Esophagus muscularis mucosa (tissue), 4 donors: ENCODE measurements around the gene WEE1. TPM values are rescaled to one million over a fixed set of nuclear protein-coding genes. Genes with fewer than 3 reads are reported as not detected.
"Not testable (repeated sequence)": the region's sequence is repeated elsewhere in the genome, so short reads cannot be mapped to it uniquely, and the experiment has no call there.

Experiments
- DNase-seq: peaks from one replicate; pipeline ENCODE4 v3.0.0-alpha.2; 2017; ENCODE audit errors: extremely low spot score
- H3K27ac ChIP-seq, 4 donors: fragments of 200-600 bp; sonication (generic); replicated peaks in 1 of 4; 1 replicate in 3 of 4; 2 replicates in 1 of 4; pipeline ENCODE4 v1.5.1; 2016 to 2019; ENCODE audit warnings: mild to moderate bottlenecking in 1 of 4
- H3K27me3 ChIP-seq, 4 donors: fragments of 200-600 bp; sonication (generic); one replicate each; pipeline versions ENCODE4 v1.5.1 to v1.6.0; 2016 to 2019
- H3K36me3 ChIP-seq, 4 donors: fragments of 200-600 bp; sonication (generic); one replicate each; pipeline ENCODE4 v1.5.1; 2016 to 2019
- H3K4me1 ChIP-seq, 4 donors: fragments of 200-600 bp; sonication (generic); one replicate each; pipeline ENCODE4 v1.5.1; 2016 to 2019
- H3K4me3 ChIP-seq, 4 donors: fragments of 200-600 bp; sonication (generic); 1 replicate in 2 of 4; 2 replicates in 2 of 4; pipeline ENCODE4 v1.5.1; 2016 to 2019; ENCODE audit warnings: mild to moderate bottlenecking in 4 of 4, moderate library complexity in 1 of 4
- H3K9me3 ChIP-seq, 4 donors: fragments of 200-600 bp; sonication (generic); 1 replicate in 3 of 4; 2 replicates in 1 of 4; pipeline ENCODE4 v1.5.1; 2016 to 2019
- EP300 ChIP-seq: sonication (generic); formaldehyde crosslinking; IDR thresholded peaks from one replicate; pipeline ENCODE4 v1.6.1; 2017; ENCODE audit warnings: antibody characterized with exemption
- POLR2A ChIP-seq: fragments of 450-650 bp; IDR thresholded peaks from one replicate; pipeline ENCODE4 v1.6.1; 2017; ENCODE audit warnings: antibody characterized with exemption, moderate library complexity, mild to moderate bottlenecking, low read depth
- POLR2AphosphoS5 ChIP-seq, 2 donors: sonication (generic); formaldehyde crosslinking; IDR thresholded peaks; one replicate each; pipeline ENCODE4 v1.6.1; 2017; ENCODE audit warnings: antibody characterized with exemption in 2 of 2
- WGBS: methylation state at CpG from one replicate; pipeline ENCODE4 v1.1.5; 2018; 5-methylcytosine and 5-hydroxymethylcytosine counted together
- intact Hi-C: fragments of 100-400 bp; cut with DNase I; formaldehyde crosslinking; loops from one replicate; pipeline ENCODE4 v1.15.1; 2023
- total RNA-seq, 4 donors: library from RNA; depleted of rRNA; stranded (reverse); fragments of >200 nt; gene quantifications; one replicate each; pipeline versions ENCODE4 v1.1.0 to v1.2.1, GENCODE V29; 2016
- TF ChIP-seq, protein P1 (sequence below), 3 experiments: fragments of 200-600 bp in 2 of 3; fragments of 450-650 bp in 1 of 3; sonication (generic) in 2 of 3; IDR thresholded peaks; one replicate each; pipeline ENCODE4 v1.5.1; 2017 to 2019; ENCODE audit warnings: antibody characterized with exemption in 3 of 3, mild to moderate bottlenecking in 2 of 3, moderate library complexity in 1 of 3

The WEE1 gene
- total RNA-seq, 4 donors from 2014 or later = 34.5 to 55.6 (median 41.6) TPM

DNA sequence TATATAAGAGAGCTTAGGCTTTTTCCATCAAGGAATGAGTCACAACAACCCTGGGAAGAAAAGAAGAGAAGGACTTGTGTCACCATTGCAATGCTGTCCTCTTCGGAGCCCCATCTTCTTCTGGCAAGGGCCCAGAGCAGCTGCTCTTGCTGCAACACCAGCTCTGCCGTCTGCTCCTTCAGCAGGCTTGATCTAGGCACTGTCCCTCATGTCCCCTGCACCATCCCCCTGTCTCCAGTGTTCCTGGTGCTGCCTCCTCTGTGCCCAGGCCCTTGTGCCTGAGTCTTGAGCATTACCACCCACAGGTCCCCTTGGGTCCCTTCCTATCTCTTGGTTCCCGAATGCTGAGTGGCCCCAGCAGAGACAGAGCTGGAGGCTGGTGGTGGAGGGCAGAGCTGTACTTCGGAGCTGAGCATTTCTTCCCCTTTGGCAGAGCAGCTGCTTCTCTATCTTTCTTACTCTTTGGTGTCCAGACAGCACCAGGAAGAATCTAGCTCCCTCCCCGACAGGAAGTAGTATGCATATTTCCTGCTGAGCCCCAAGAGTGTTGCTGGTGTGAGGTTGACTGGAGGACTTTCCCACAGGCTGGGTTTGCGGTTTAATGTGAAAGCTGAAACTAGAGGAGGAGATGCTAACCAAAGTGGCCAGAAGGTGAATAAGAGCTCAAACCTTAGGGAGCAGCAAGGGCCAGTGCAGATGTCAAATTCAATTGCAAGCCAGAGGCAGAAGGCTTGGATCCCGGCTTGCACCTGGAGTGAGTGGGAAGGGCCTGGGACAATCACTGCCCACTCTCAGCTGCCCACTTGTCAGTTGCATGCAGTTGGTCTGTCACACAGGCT lies 27.8 kb downstream of the WEE1 start:
- TF ChIP-seq POLR2AphosphoS5 (IDR thresholded peaks at IDR 0.05) (no peak), POLR2A (no peak), EP300 (no peak)
- TF ChIP-seq, protein P1, sequence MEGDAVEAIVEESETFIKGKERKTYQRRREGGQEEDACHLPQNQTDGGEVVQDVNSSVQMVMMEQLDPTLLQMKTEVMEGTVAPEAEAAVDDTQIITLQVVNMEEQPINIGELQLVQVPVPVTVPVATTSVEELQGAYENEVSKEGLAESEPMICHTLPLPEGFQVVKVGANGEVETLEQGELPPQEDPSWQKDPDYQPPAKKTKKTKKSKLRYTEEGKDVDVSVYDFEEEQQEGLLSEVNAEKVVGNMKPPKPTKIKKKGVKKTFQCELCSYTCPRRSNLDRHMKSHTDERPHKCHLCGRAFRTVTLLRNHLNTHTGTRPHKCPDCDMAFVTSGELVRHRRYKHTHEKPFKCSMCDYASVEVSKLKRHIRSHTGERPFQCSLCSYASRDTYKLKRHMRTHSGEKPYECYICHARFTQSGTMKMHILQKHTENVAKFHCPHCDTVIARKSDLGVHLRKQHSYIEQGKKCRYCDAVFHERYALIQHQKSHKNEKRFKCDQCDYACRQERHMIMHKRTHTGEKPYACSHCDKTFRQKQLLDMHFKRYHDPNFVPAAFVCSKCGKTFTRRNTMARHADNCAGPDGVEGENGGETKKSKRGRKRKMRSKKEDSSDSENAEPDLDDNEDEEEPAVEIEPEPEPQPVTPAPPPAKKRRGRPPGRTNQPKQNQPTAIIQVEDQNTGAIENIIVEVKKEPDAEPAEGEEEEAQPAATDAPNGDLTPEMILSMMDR (IDR thresholded peaks at IDR 0.05) = no peak
- 70% methylated on average over 7 of the region's 7 CpGs for WGBS
- intact Hi-C loops = no loop called here

GRCh38 chr11:9601876-9602199 lies 28.4 kb downstream of the WEE1 start:
- Histone ChIP-seq H3K36me3 (no peaks in the 10 kb centered on the region), H3K4me1 (peaks cover 0 to 7% (median 3%) of the 10 kb centered on the region in 4 donors), H3K27ac (no peak overlapping the region), H3K4me3 (no peak overlapping the region), H3K27me3 (no peaks in the 10 kb centered on the region), H3K9me3 (no peaks in the 10 kb centered on the region)
- intact Hi-C loops = no loop called here
- no peak for TF ChIP-seq POLR2A
- TF ChIP-seq EP300 = no peak
- TF ChIP-seq POLR2AphosphoS5 (IDR thresholded peaks at IDR 0.05) = no peak
- TF ChIP-seq, protein P1 (IDR thresholded peaks at IDR 0.05) = no peak
- WGBS = 77% methylated on average over 5 of the region's 5 CpGs
- no peak for DNase-seq

More for the DNA sequence above, 27.8 kb downstream of the WEE1 start:
- H3K4me3 ChIP-seq = no peak overlapping the region
- H3K27ac ChIP-seq = no peak overlapping the region
- H3K27me3 ChIP-seq = no peaks in the 10 kb centered on the region
- peaks cover 0 to 7% (median 3%) of the 10 kb centered on the region in 4 donors for H3K4me1 ChIP-seq
- H3K9me3 ChIP-seq = no peaks in the 10 kb centered on the region
- peak; percentile 90 for DNase-seq
- H3K36me3 ChIP-seq = no peaks in the 10 kb centered on the region

DNA sequence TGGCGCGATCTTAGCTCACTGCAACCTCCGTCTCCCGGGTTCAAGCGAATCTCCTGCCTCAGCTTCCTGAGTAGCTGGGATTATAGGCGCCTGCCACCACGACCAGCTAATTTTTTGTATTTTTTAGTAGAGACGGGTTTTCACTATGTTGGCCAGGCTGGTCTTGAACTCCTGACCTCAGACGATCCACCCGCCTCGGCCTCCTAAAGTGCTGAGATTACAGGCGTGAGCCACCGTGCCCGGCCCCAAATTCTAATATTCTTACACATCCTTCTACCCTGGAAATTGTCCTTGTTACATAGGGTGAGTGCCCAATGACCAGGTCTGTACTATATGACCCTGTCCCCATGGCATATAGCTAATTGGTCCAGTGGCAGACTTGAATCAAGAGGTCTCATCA lies 29.7 kb downstream of the WEE1 start:
- intact Hi-C loops, H3K4me3 ChIP-seq, H3K4me1 ChIP-seq, H3K27me3 ChIP-seq, H3K36me3 ChIP-seq, H3K27ac ChIP-seq, H3K9me3 ChIP-seq: not testable (repeated sequence)
- WGBS = 94% methylated on average over 14 of the region's 14 CpGs
- peak; percentile 62 for DNase-seq

DNA sequence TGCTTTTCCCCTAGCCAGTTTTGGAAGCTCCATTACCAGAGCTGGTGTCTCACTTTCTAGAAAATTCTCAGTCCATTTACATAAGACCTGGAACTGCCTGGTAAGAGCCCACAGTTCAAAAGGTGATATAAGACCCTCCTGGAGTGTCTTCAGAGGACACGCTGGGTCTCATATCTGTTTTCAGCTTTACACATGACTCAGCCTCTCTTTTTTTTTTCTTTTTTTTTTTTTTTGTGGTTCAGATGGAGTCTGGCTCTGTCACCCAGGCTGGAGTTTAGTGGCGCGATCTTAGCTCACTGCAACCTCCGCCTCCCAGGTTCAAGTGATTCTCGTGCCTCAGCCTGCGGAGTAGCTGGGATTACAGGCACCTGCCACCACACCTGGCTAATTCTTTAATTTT lies 30.7 kb downstream of the WEE1 start:
- Histone ChIP-seq H3K9me3 (no peaks in the 10 kb centered on the region), H3K4me3 (no peak overlapping the region), H3K4me1 (peaks cover 0 to 7% (median 3%) of the 10 kb centered on the region in 4 donors), H3K36me3 (no peaks in the 10 kb centered on the region), H3K27ac (no peak overlapping the region), H3K27me3 (no peaks in the 10 kb centered on the region)
- no peak for DNase-seq
- WGBS = 91% methylated on average over 6 of the region's 6 CpGs
- no peak for TF ChIP-seq POLR2A
- TF ChIP-seq POLR2AphosphoS5 (IDR thresholded peaks at IDR 0.05) = no peak
- TF ChIP-seq, protein P1 (IDR thresholded peaks at IDR 0.05) = no peak
- no peak for TF ChIP-seq EP300
- intact Hi-C loops = no loop called here

DNA sequence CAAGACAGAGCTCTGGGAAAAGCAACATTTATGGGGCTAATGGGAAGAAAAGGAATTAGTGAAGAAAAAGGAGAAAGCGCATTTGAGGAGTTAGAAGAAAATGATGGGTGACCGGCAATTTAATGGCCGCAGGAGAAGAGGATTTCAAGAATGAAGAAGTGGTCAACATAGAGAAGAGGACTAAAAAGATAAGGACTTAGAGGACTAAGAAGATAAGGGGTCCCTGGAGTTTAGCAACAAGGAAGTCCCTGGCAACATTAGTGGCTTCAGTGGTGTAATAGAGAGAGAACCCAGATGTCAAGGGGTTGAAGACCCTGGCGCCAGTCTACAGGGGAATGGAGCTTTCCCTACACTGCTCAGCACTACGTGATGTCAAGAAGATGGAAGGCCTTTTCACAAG lies 32.3 kb downstream of the WEE1 start:
- Histone ChIP-seq H3K4me1 (peaks cover 0 to 7% (median 3%) of the 10 kb centered on the region in 4 donors), H3K36me3 (no peaks in the 10 kb centered on the region), H3K27me3 (no peaks in the 10 kb centered on the region), H3K27ac (no peak overlapping the region), H3K4me3 (no peak overlapping the region), H3K9me3 (no peaks in the 10 kb centered on the region)
- TF ChIP-seq POLR2AphosphoS5 (IDR thresholded peaks at IDR 0.05) = no peak
- no peak for TF ChIP-seq POLR2A
- TF ChIP-seq EP300 = no peak
- TF ChIP-seq, protein P1 (IDR thresholded peaks at IDR 0.05) = no peak
- intact Hi-C loops = no loop called here
- 95% methylated on average over 5 of the region's 5 CpGs for WGBS
- DNase-seq = peak; percentile 34
